ENCODE results near the gene GRM7. TPM values are rescaled to one million over a fixed set of nuclear protein-coding genes. Genes with fewer than 3 reads are reported as not detected.

GRM7 gene
- total RNA-seq, 2 experiments from 2014 or later, result not detected

DNA sequence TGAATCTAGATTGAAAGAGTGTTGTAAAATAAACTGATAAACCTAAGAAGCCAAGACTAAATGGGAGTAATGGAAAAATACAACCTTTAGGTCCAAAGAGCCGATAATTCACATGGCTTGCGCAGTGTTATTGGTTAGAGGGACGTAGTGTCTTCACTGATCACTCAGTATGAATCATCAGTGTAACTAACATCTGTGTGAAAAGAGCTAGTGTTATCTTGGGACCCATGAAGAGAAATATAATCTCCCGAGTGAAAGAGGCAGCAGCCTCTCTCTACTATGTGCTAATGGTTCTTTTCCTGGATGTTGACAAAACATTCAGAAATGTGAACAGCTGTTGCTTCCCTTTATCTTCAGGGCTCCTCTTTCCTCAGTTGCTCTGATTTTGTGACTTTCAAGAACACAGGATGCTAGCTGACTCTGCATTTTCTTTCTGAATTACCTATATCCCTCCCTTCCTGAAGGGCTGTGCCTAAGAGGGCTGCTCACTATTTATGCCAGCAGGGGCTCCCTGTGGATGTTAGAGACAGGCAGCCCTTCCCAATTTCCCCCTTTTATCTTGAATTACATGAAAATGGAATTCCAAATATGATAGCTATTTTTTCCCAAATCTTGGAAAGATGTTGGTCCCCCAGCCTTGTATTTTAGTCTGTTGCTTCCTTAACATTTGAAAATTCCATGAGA, 128.8 kb downstream of the GRM7 start:
- CTCF ChIA-PET, result no interaction called here
- Mint-ChIP-seq H3K9me3 (ENCODE audit: low read depth) (peaks cover 6% of the 10 kb centered on the region), H3K4me1 (no peaks in the 10 kb centered on the region), H3K4me3 (no peak overlapping the region), H3K27ac (no peak overlapping the region), H3K27me3 (peaks cover 2% of the 10 kb centered on the region), H3K36me3 (ENCODE audit: low read depth) (no peaks in the 10 kb centered on the region)
- ATAC-seq (no peak), DNase-seq (no peak)
- POLR2A ChIA-PET, result no interaction called here
- intact Hi-C loops (cut with DNase I, micrococcal nuclease), result no loop called here

DNA sequence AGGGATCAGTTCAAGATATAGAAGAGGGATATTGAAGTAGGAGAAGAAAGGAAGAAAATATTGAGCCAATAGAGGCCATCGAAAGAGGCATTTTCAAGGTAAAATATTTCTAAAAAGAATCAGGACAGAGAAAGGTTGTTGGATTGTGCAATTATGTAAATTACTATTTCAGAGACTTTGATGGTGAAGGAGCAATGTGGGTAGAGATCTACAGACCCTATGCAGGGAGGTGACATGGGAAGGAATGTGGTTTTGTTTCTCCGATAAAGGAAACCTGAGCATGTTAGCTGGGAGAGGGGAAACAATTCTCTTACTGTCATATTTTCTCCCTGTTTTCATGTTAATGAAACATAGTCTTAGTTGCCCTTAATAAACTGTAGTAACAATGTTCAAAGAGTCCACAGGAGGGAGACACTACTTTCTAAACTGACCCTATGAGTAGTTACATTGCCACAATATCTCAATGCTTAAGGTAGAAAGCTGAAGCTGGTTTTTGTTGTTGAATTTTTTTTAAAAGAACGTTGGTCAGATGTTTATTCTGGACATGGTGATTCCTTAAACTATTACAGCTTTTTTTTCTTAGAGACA, 133.3 kb downstream of the GRM7 start:
- no peak overlapping the region for H3K4me3 Mint-ChIP-seq
- peaks cover 2% of the 10 kb centered on the region for H3K27me3 Mint-ChIP-seq
- CTCF ChIA-PET, result interaction anchor here (0.6 kb wide), 1 partner anchor 1429 kb away, joined by 3 read pairs; no protein-coding TSS in a partner anchor
- no peak overlapping the region for H3K27ac Mint-ChIP-seq
- peaks cover 6% of the 10 kb centered on the region for H3K9me3 Mint-ChIP-seq (ENCODE audit: low read depth)
- POLR2A ChIA-PET, result interaction anchor here (0.6 kb wide), 1 partner anchor 744 kb away, joined by 4 read pairs; no protein-coding TSS in a partner anchor
- intact Hi-C loops (cut with DNase I, micrococcal nuclease), result no loop called here
- no peaks in the 10 kb centered on the region for H3K4me1 Mint-ChIP-seq
- ATAC-seq (no peak), DNase-seq (no peak)
- H3K36me3 Mint-ChIP-seq (ENCODE audit: low read depth), result no peaks in the 10 kb centered on the region

DNA sequence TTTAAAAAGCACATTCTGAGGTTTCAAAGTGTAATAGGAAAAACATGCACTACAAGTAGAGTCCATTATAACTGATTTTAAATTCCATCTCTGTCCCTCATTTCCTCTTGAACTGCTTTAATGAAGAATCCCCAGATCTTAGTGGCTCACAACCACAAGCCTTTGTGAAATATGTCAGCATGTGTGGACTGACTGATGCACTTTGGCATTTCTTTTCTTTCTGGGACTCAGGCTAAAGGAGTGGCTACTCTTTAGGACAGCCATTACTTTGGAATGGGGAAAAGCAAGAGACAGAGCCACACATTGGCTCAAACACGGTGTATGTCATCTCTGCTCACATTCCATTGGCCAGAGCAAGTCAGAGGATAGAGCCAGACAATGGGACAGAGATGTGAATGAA, 139.6 kb downstream of the GRM7 start:
- H3K4me1 Mint-ChIP-seq, result no peaks in the 10 kb centered on the region
- H3K27ac Mint-ChIP-seq, result no peak overlapping the region
- H3K36me3 Mint-ChIP-seq (ENCODE audit: low read depth), result no peaks in the 10 kb centered on the region
- no peak for DNase-seq
- no peaks in the 10 kb centered on the region for H3K27me3 Mint-ChIP-seq
- CTCF ChIA-PET, result no interaction called here
- no peak for ATAC-seq
- no peak overlapping the region for H3K4me3 Mint-ChIP-seq
- POLR2A ChIA-PET, result no interaction called here
- intact Hi-C loops (cut with DNase I, micrococcal nuclease), result no loop called here
- peaks cover 14% of the 10 kb centered on the region for H3K9me3 Mint-ChIP-seq (ENCODE audit: low read depth)

DNA sequence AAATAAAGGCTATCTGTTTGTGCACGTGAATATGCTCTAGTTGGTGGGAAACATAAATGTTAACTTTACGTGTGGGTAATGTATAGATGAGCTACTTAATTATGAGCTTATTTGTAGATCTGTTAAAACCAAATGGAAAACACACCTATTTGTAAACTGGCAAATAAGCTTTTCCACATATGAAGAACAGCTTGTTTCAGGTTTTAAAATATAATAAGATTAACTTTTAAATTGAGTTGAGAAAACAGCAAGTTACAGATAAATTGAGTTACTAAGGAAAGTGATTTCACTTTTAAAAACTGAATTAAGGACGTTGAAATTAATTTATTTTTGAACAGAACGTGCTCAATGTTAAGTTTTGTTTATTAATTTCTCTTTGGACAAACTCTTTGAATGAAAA, 140.5 kb downstream of the GRM7 start:
- POLR2A ChIA-PET, result no interaction called here
- H3K36me3 Mint-ChIP-seq (ENCODE audit: low read depth), result no peaks in the 10 kb centered on the region
- no peak overlapping the region for H3K27ac Mint-ChIP-seq
- intact Hi-C loops (cut with DNase I, micrococcal nuclease), result no loop called here
- CTCF ChIA-PET, result no interaction called here
- DNase-seq (no peak), ATAC-seq (no peak)
- H3K4me1 Mint-ChIP-seq, result no peaks in the 10 kb centered on the region
- H3K9me3 Mint-ChIP-seq (ENCODE audit: low read depth), result peaks cover 14% of the 10 kb centered on the region
- no peaks in the 10 kb centered on the region for H3K27me3 Mint-ChIP-seq
- H3K4me3 Mint-ChIP-seq, result no peak overlapping the region

DNA sequence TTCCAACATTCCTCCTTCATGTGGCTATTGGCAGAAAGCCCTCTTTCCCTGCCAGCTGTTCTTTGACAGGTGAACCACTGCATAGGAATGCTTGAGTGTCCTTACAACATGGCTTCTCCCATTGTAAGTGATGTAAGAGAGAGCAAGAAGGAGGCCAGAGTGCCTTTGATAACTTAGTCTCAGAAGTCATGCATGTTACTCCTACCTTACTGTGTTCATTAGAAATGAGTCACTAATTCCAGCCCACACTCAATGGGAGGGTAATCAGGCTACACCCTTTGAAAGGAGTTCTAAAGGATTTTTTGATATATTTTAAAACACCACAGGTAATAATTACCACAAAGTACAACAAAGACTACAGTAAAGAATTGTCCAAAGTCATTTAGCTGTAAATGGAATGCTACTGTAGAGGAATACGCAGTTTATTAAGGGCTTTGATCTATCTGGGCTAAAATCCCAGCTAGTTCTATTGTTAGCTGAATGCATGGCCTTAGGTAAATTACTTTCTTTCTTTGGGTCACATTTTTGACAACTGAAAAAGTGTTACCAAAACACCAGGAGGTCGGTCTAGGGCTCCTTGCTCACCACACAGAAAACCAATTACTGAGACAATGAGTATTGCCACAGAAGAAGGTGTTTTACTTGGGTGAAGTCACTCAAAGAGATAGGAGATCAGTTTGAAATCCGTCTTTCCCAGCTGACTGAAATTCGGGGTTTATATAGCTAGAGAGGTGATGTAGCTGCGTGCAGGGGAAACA, 154.9 kb downstream of the GRM7 start:
- intact Hi-C loops (cut with DNase I, micrococcal nuclease), result no loop called here
- Mint-ChIP-seq H3K9me3 (ENCODE audit: low read depth) (peaks cover 8% of the 10 kb centered on the region), H3K27me3 (no peaks in the 10 kb centered on the region), H3K4me1 (no peaks in the 10 kb centered on the region), H3K27ac (no peak overlapping the region), H3K4me3 (no peak overlapping the region), H3K36me3 (ENCODE audit: low read depth) (no peaks in the 10 kb centered on the region)
- POLR2A ChIA-PET, result no interaction called here
- no peak for ATAC-seq
- CTCF ChIA-PET, result interaction anchor here (0.6 kb wide), 1 partner anchor 11 kb away, joined by 3 read pairs; no protein-coding TSS in a partner anchor
- no peak for DNase-seq

DNA sequence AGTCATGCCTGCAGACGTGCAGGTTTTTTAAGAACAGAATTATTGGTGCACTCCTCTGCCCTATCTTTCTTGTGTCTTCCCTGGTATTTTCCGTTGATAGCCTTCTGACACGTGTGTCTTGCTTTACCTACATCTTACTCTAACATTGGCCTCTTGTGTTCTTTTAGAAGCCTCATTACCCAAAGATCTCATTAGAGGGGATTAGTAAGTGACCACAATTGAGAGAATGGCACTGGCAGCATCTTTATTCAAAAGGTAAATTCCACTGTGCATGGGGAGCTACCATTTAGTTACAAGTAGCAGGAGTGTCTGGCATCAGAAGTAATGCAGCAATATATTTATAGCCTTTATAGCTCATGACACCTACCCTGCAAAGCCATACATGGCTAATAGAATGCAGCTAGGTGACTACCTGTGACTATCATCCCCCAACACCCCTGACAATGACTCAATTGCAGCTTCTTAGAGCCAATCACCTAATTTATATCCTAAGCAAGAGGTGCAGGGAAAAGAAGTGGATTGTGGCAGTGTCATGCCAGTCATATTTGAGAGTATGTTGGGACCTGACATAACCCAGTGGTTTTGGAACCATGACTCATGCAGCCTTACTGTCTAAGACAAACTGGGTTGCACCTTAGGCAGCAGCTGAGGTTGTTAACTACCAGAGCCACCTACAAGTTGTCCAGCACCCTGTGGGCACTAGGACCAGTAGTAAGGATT, 164.8 kb downstream of the GRM7 start:
- Mint-ChIP-seq H3K36me3 (ENCODE audit: low read depth) (no peaks in the 10 kb centered on the region), H3K4me3 (no peak overlapping the region), H3K27me3 (no peaks in the 10 kb centered on the region), H3K4me1 (no peaks in the 10 kb centered on the region), H3K27ac (no peak overlapping the region), H3K9me3 (ENCODE audit: low read depth) (peaks cover 4% of the 10 kb centered on the region)
- ChIA-PET CTCF (no interaction called here), POLR2A (no interaction called here)
- intact Hi-C loops (cut with DNase I, micrococcal nuclease), result no loop called here
- DNase-seq (no peak), ATAC-seq (no peak)

DNA sequence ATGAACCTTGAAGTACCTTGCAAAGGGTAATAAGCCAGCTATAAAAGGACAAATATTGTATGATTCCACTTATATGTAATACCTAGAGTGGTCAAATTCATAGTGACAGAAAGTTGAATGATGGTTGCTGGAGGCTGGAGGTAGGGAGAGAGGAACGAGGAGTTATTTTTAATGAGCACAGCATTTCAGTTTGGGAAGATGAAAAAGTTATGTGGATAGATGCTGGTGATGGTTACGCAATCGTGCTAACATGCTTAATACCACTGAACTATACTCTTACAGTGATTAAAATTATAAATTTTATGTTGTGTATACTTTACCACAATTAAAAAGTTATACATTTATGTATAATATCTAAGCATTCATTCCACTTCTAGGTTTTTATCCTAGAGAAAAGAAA, 168.6 kb downstream of the GRM7 start:
- DNase-seq, result no peak
- Mint-ChIP-seq H3K27ac (no peak overlapping the region), H3K36me3 (ENCODE audit: low read depth) (no peaks in the 10 kb centered on the region), H3K4me3 (no peak overlapping the region), H3K9me3 (ENCODE audit: low read depth) (peaks cover 6% of the 10 kb centered on the region), H3K27me3 (no peaks in the 10 kb centered on the region), H3K4me1 (no peaks in the 10 kb centered on the region)
- POLR2A ChIA-PET, result no interaction called here
- CTCF ChIA-PET, result interaction anchor here (0.6 kb wide), 1 partner anchor 168 kb away, joined by 3 read pairs; no protein-coding TSS in a partner anchor
- intact Hi-C loops (cut with DNase I, micrococcal nuclease), result no loop called here
- no peak for ATAC-seq

DNA sequence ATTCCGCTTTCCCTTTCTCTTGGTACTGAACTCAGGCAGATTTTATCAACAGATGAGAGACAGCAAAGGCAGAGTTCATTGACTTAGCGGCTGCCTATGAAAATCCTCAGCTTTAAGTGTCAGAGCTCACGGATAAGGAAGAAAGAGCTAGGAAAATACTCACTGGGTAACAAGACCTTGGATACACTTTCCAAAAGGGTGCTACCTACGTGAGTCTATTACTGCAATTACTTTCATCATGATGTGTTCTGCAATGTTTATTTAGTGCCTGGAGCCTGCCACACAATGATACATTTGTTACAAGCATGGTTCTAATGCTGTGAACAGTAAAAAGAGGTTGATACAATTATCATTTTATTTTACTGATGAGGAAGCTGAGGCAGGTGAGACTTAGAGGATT, 177.5 kb downstream of the GRM7 start:
- Mint-ChIP-seq H3K4me3 (no peak overlapping the region), H3K27ac (no peak overlapping the region), H3K4me1 (no peaks in the 10 kb centered on the region), H3K36me3 (ENCODE audit: low read depth) (no peaks in the 10 kb centered on the region), H3K9me3 (ENCODE audit: low read depth) (peaks cover 5% of the 10 kb centered on the region), H3K27me3 (no peaks in the 10 kb centered on the region)
- intact Hi-C loops (cut with DNase I, micrococcal nuclease), result no loop called here
- DNase-seq, result no peak
- ChIA-PET POLR2A (no interaction called here), CTCF (no interaction called here)
- ATAC-seq, result no peak

DNA sequence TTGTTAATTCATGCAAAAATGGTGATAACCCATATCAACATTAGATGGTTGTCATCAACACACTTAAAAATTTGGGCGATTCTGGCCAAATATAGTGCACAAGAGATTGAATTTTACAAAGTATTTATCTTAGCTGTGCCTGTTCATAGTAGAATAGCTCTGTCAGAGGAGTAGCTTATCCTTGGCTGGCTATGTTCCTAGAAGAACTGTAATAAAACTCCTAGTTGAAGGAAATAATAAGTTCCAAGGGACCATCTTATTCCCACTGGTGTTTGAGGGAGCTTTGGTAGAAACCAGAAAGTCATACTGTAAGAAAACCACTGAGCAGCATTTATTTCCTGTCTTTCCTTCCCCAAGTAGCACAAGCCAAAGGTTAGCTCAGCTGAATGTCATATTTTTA, 201.8 kb downstream of the GRM7 start:
- H3K9me3 Mint-ChIP-seq (ENCODE audit: low read depth), result peaks cover 6% of the 10 kb centered on the region
- CTCF ChIA-PET, result no interaction called here
- POLR2A ChIA-PET, result interaction anchor here (0.6 kb wide), 1 partner anchor 16 kb away, joined by 3 read pairs; no protein-coding TSS in a partner anchor

DNA sequence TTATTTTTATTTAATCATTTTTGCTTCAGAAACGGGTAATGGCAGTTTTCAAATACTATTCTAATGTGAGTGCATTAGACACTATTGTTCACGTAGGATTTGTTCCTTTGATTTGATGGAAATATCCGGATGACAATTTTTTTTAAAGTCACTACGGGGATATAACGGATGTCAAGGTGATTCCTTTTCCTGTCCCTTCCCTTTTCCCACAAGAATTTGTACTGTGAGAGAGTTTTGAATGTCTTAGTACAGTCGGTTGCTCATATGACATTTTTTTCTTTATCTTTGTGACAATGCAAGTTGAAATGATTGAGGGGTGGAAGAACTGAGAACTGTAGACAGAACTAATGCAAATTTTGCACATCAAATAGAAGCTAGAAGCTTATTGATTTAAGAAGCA, 209.5 kb downstream of the GRM7 start:
- POLR2A ChIA-PET, result no interaction called here
- no peaks in the 10 kb centered on the region for H3K27me3 Mint-ChIP-seq
- no peak overlapping the region for H3K27ac Mint-ChIP-seq

More for the DNA sequence above, 201.8 kb downstream of the GRM7 start:
- intact Hi-C loops (cut with DNase I, micrococcal nuclease), result no loop called here
- no peak overlapping the region for H3K4me3 Mint-ChIP-seq
- no peaks in the 10 kb centered on the region for H3K27me3 Mint-ChIP-seq
- no peak for ATAC-seq
- no peaks in the 10 kb centered on the region for H3K4me1 Mint-ChIP-seq
- H3K36me3 Mint-ChIP-seq (ENCODE audit: low read depth), result no peaks in the 10 kb centered on the region
- no peak overlapping the region for H3K27ac Mint-ChIP-seq
- no peak for DNase-seq

DNA sequence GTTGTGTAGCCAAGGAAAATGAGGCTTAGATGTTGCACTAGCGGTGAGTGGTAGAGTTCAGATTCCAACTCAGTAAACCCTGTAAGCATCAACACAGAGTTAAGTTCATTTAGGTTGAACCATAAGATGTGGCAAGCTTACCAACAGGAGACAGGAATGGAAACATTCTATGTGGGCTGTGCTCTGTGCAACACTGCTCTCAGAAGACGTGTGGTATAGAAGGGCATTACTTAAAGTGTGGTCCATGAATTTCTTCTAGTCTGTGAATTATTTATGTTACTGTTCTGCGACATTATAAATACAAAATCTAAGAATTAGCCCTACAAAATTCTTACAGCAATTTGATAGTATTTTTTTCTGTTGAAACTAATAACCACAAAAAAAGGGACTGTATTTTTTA, 213.3 kb downstream of the GRM7 start:
- H3K9me3 Mint-ChIP-seq (ENCODE audit: low read depth), result no peaks in the 10 kb centered on the region
- H3K4me3 Mint-ChIP-seq, result no peak overlapping the region
- DNase-seq (no peak), ATAC-seq (no peak)
- no peak overlapping the region for H3K27ac Mint-ChIP-seq
- no peaks in the 10 kb centered on the region for H3K4me1 Mint-ChIP-seq
- intact Hi-C loops (cut with DNase I, micrococcal nuclease), result no loop called here
- H3K36me3 Mint-ChIP-seq (ENCODE audit: low read depth), result no peaks in the 10 kb centered on the region
- POLR2A ChIA-PET, result no interaction called here
- no peaks in the 10 kb centered on the region for H3K27me3 Mint-ChIP-seq
- CTCF ChIA-PET, result no interaction called here

More for the DNA sequence above, 209.5 kb downstream of the GRM7 start:
- ATAC-seq (no peak), DNase-seq (no peak)
- peaks cover 2% of the 10 kb centered on the region for H3K9me3 Mint-ChIP-seq (ENCODE audit: low read depth)
- intact Hi-C loops (cut with DNase I, micrococcal nuclease), result no loop called here
- H3K4me3 Mint-ChIP-seq, result no peak overlapping the region
- CTCF ChIA-PET, result no interaction called here
- H3K36me3 Mint-ChIP-seq (ENCODE audit: low read depth), result no peaks in the 10 kb centered on the region
- no peaks in the 10 kb centered on the region for H3K4me1 Mint-ChIP-seq
